DMS53 treated with DMSO at 0.1 percent for 48 hours (cell line): Measurements from ENCODE around the gene TREX2.

Source experiments
- DNase-seq: peaks from one replicate; lab custom pipeline; 2025; ENCODE audit not compliant: unreplicated experiment; lab: John Stamatoyannopoulos, UW

TREX2 gene

GRCh38 chrX:153457136-153457825 lies 11.4 kb upstream of the TREX2 start:
- DNase-seq: no peak

DNA sequence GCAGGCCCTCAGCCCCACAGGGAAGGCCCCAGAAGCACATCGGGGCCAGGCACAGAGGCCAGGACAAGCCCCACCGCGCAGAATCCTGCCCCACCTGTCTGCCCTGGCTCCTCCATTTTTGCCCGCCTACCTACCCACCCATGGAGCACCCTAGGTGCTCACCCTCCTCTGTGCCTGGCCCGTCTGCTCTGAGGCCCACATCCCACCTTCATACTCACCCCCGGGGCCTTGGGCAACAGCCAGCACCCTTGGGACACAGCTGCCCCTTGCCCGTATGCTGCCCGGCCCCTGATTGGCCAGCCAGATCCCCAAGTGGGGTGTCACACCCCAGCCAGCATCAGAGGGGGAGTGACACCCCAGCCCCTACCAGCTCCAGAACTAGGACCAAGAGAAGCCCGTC lies 10.8 kb upstream of the TREX2 start:
- DNase-seq: no peak

DNA sequence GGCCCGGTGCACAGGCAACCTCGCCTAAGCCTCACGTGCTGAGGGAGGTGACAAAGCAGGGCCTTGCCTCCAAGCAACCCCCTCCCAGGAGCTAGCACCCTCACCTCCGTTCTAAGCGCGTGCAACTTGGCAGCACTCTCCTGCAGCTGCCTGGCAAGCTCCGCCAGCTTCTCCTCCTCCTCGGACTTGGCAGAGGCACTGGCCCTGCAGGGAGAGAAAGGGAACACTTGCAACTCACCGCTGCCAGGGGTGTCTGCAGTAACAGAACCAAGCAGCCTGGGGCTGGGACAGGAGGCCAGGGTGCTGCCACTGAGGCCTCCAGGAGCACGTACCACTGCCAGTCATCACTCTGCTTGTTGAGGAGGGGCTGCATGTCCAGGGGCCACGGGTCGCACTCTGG lies 10.3 kb upstream of the TREX2 start:
- DNase-seq: no peak

- DNase-seq: no peak
Observed at GRCh38 chrX:153455571-153455970, 9.7 kb upstream of the TREX2 start.

GRCh38 chrX:153454901-153455550 lies 9.2 kb upstream of the TREX2 start:
- no peak for DNase-seq

DNA sequence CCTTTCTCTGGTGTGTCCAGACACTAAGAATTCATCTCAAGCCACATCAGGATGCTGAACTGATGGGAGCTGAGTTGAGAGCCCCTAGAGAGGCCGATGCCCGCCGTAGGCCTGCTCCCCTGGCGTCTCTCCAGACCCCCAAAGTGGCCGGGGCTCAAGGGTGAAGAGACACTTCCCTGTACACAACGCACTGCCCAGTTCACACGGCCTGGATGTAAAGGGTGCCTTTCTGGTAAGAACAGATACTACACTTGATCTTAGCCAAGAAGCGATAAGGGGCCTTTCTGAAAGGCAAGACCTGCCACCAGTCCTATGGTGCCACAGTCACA lies 5.1 kb upstream of the TREX2 start:
- DNase-seq: no peak

DNA sequence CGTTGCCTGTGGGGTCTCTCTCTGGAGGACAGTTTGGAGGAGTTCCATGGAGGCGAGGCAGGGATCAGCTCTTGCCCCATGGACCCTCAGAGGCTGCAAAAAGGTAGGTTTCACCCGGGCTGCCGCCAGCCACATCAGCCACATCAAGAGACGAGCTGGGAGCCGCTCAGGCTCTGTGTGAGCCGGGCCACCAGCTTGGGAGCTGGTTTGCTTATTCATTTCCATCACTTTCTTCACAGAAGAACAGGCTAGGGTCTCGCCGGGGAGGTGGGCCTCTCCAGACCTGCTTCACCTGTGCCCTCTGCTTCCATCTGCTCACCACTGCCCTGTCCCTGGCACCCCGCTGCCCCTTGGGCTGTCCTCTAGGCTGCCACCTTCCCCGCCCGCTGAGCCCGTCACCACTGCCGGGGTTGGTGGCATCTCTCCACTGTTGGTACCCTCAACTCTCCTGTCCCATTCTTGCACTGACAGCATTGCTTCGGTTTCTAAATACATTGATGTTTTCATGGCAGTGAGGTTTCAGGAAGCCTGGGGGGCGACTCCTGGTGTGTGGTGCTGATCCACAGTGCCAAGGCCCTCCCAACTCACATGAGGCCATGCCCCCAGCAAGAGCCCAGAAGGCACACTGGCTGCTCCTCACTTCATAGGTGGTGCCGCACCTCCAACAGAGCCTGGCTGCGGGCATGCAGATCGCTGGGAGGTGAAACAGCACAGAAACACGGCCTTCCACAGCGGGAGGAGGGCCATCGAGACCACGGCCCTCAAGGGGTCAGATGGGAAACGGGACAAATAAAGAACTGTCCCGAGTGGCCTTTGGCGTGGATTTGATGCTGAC lies 4.5 kb upstream of the TREX2 start:
- DNase-seq: no peak

GRCh38 chrX:153449368-153450113 lies 3.7 kb upstream of the TREX2 start:
- DNase-seq: no peak

DNA sequence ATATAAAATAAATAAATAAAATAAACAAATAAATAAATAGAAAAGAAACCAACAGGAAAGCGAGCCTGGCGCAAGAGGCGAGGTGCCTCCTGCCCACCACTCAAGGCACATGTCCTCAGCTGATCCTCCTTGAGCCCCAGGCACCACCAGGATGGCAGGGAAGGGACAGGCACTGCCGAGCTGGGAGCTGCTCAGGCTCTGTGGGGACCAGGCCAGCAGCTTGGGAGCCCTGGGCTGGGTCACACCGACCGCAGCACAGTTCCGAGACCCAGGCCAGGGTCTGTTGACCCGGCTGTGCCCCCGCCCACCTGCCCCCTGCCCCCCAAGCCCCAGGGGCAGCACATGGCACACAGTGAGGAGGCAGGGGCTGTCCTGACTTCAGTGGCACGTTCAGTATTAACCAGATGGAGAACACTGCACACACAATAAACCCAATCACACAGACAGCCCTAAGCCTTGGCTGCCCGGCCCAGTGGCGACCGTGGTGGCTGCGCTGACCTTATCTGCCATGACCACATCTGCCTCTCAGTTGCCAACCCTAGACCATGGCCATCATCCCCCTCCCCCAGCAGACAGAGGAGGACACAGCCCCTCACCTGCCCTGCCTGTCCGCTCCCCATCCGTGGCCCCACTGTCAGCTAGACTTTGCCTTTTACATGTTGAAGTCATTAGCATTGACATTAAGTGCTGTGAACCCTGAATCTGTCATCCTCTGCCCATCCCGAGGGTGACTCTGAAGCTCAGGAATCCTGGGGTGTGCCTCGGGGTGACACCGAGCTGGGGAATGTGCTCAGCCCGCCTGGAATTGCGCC lies 2.9 kb upstream of the TREX2 start:
- DNase-seq: no peak

DNA sequence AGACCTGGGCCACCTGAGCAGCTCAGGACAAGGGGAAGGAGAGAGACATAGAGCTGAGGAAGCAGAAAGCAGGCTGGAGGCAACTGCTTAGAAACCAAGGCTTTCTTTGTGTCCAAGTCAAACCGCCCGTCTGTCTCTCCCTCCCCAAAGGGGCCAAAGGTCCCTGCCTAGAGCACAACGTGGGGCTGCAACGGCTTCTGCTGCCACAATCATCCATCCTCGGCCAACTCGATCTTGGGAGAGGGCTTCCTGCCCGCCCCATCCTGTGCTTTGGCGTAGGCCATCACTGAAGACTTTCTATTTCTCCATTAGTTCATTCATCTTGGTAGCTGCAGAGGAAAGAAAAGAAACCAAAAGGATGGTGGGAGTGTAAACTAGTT lies 1.7 kb upstream of the TREX2 start:
- DNase-seq: no peak

DNA sequence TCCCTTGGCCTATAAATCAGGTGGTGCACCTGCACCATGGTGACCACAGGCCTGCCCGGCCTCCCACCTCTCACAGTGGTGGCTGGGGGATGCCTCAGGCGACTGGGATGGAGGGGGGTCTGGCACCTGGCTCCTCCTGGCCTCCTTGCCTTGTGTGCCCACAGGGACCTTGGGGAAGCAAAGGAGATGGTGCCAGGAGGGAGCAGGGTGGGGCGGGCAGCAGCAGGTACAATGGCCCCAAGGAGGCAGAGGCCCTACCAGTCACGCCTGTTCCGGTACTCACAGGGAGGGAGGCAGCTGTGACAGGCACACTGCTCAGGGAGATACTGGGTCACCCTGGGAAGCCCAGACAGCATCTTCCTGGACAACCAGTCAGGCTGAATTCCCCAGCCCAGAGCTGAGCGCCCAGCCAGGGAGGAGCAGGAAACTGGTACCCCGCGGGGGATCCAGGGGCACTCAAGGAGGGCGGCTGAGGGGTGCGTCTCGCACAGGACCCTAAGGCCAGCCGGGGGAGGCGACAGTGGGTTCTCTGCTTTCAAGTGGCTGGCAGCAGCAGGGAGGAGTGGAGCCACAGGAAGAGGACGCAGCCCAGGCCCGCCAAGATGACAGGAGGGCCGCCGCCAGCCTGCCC lies 1.2 kb upstream of the TREX2 start:
- no peak for DNase-seq

- no peak for DNase-seq
Observed at GRCh38 chrX:153446636-153446936, 730 bp upstream of the TREX2 start.

DNA sequence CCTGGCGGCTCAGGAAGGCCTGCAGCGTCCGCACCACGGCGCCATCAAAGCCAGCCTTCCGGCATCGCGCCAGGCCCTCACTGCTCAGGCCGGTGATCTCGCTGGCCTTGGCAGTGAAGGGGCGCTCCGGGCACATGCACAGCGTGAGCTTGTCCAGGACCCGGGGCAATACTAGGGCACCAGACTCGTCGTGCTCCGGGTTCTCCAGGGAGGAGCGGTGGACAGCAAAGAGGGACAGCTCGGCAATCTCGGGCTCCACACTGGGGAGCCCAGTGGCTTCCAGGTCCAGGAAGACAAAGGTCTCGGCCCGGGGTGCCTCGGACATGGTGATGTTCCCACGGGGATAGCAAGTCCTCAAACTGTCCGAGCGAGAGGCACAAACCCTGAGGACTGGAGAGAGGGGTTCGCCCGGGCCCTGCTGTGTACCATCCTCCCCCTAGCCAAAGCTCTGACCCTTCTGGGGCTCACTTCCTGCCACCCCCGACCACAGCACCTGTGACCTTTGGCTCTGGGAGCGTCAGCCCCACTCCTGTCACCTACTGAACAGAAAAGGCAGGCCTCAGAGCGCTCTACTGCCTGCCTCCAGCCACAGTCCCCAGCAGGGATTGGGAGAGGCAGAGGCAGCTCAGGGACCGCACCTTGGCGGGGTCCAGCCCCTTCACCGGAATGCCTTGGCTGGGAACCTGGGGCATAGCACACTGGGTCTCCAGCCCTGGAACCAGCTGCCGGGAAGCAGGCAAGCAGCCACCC lies 575 bp downstream of the TREX2 start:
- DNase-seq: no peak

GRCh38 chrX:153444333-153445011 lies 1.4 kb downstream of the TREX2 start:
- no peak for DNase-seq

DNA sequence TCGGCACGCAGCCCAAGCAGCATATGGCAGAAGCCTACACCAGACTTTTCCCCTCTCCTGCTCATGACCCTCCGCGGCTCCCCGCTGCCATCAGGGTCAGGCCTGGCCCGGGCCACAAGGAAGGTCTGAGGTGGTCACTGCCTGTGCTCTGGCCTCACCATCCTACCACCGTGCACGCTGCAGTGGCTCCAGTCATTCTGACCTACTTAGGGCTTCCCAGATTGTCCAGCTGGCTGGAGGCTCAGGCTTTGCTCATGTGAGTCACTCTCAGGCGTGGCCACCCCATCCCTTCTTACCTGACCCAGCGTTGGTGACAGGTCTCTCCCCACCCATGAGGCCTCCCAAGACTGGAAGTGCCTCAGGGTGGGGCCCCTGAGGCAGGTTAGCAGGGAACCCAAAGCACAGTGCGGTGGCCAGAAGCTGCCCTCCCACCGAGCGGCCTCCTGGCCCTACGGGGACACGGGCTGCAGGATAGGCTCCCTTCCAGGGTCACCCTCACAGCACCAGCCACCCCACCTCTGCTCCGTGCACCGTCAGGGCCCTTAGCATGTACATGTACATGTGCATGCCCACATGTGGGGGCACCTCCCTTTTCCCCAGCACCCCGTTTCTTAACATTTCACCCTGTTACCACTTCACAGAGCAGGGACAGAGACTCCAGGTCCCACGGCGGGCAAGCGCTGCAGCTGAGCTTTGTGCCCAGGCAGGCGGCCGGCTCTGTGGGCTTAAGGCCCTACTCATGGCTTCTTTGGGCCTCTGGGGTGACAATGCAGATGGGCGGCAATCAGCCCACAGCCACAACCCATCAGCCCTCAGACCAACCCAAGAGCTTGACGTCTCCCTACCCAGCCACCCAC lies 2.2 kb downstream of the TREX2 start:
- no peak for DNase-seq

GRCh38 chrX:153442463-153442862 lies 3.4 kb downstream of the TREX2 start:
- DNase-seq: no peak

DNA sequence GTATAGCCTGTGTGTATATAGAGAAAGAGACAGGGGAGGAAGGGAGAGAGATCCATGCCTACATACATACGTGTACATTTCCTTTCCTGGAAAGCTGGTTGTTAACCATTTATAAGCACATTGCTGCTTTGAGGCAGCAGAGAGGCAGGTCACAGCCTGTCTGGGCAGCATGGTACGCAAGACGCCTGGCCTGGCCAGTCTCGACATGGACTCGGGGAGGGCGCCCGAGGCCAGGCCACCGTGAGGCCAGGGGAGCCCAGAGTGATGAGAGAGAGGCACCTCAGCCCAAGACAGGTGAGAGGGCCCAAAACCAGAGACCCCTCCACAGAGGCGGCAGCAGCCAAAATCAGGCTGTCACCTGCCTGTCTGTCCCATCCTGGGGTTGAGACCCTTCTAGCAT lies 3.9 kb downstream of the TREX2 start:
- DNase-seq: no peak

GRCh38 chrX:153441296-153441695 lies 4.6 kb downstream of the TREX2 start:
- no peak for DNase-seq
